HUES6 (cell line): ENCODE data around the gene CNTN4.

ENCODE experiments used
- H3K27ac ChIP-seq: 2 replicates; pipeline ENCODE4 v1.7.0; 2013; ENCODE audit warnings: low read depth, mild to moderate bottlenecking, low read length, inconsistent platforms
- H3K27me3 ChIP-seq: 2 replicates; pipeline ENCODE4 v1.6.1; 2013; ENCODE audit warnings: low read length; ENCODE audit not compliant: control insufficient read depth, insufficient read depth
- H3K36me3 ChIP-seq: 2 replicates; pipeline ENCODE4 v1.6.1; 2013; ENCODE audit warnings: low read length; ENCODE audit not compliant: control insufficient read depth, insufficient read depth
- H3K4me1 ChIP-seq: 2 replicates; pipeline ENCODE4 v1.6.1; 2013; ENCODE audit warnings: low read length; ENCODE audit not compliant: control insufficient read depth, insufficient read depth
- H3K4me3 ChIP-seq: 2 replicates; pipeline ENCODE4 v1.5.1; 2013; ENCODE audit warnings: low read depth, low read length
- H3K9ac ChIP-seq: one replicate; pipeline ENCODE4 v1.6.1; 2013; ENCODE audit warnings: mild to moderate bottlenecking, low read length
- H3K9me3 ChIP-seq: 2 replicates; pipeline ENCODE4 v1.6.1; 2013; ENCODE audit warnings: low read depth, low read length; ENCODE audit not compliant: control insufficient read depth, insufficient read depth

CNTN4 gene

GRCh38 chr3:2266606-2267005 lies 167.9 kb downstream of the CNTN4 start:
- H3K4me3 ChIP-seq = no peak overlapping the region
- no peaks in the 10 kb centered on the region for H3K9me3 ChIP-seq
- no peaks in the 10 kb centered on the region for H3K27me3 ChIP-seq
- no peaks in the 10 kb centered on the region for H3K36me3 ChIP-seq
- no peak overlapping the region for H3K27ac ChIP-seq
- no peaks in the 10 kb centered on the region for H3K4me1 ChIP-seq
- H3K9ac ChIP-seq = no peak overlapping the region

GRCh38 chr3:2268779-2269178 lies 170.1 kb downstream of the CNTN4 start:
- no peaks in the 10 kb centered on the region for H3K27me3 ChIP-seq
- no peak overlapping the region for H3K4me3 ChIP-seq
- H3K4me1 ChIP-seq = no peaks in the 10 kb centered on the region
- H3K9ac ChIP-seq = no peak overlapping the region
- H3K27ac ChIP-seq = no peak overlapping the region
- no peaks in the 10 kb centered on the region for H3K36me3 ChIP-seq
- H3K9me3 ChIP-seq = no peaks in the 10 kb centered on the region

GRCh38 chr3:2274526-2274925 lies 175.9 kb downstream of the CNTN4 start:
- Histone ChIP-seq H3K4me1 (peaks cover 5% of the 10 kb centered on the region; the same call in 1 of the 2 replicates), H3K27ac (no peak overlapping the region), H3K4me3 (no peak overlapping the region), H3K36me3 (no peaks in the 10 kb centered on the region), H3K27me3 (no peaks in the 10 kb centered on the region), H3K9ac (no peak overlapping the region), H3K9me3 (no peaks in the 10 kb centered on the region)

GRCh38 chr3:2283818-2284217 lies 185.2 kb downstream of the CNTN4 start:
- Histone ChIP-seq H3K36me3 (no peaks in the 10 kb centered on the region), H3K4me1 (no peaks in the 10 kb centered on the region), H3K9me3 (no peaks in the 10 kb centered on the region), H3K27ac (no peak overlapping the region), H3K27me3 (no peaks in the 10 kb centered on the region), H3K4me3 (no peak overlapping the region), H3K9ac (no peak overlapping the region)

GRCh38 chr3:2300938-2301337 lies 202.3 kb downstream of the CNTN4 start:
- no peak overlapping the region for H3K27ac ChIP-seq
- H3K36me3 ChIP-seq = no peaks in the 10 kb centered on the region
- peaks cover 10% of the 10 kb centered on the region for H3K4me1 ChIP-seq
- H3K27me3 ChIP-seq = no peaks in the 10 kb centered on the region
- H3K9me3 ChIP-seq = no peaks in the 10 kb centered on the region
- H3K4me3 ChIP-seq = no peak overlapping the region
- H3K9ac ChIP-seq = no peak overlapping the region

- Histone ChIP-seq H3K9ac (no peak overlapping the region), H3K4me3 (no peak overlapping the region), H3K27ac (no peak overlapping the region), H3K36me3 (no peaks in the 10 kb centered on the region), H3K27me3 (no peaks in the 10 kb centered on the region), H3K4me1 (peaks cover 10% of the 10 kb centered on the region), H3K9me3 (no peaks in the 10 kb centered on the region)
Observed at GRCh38 chr3:2301361-2301760, 202.7 kb downstream of the CNTN4 start.

- Histone ChIP-seq H3K27me3 (no peaks in the 10 kb centered on the region), H3K4me3 (no peak overlapping the region), H3K9ac (no peak overlapping the region), H3K4me1 (peaks cover 10% of the 10 kb centered on the region), H3K36me3 (no peaks in the 10 kb centered on the region), H3K9me3 (no peaks in the 10 kb centered on the region), H3K27ac (no peak overlapping the region)
Observed at GRCh38 chr3:2303566-2303965, 204.9 kb downstream of the CNTN4 start.

- no peaks in the 10 kb centered on the region for H3K4me1 ChIP-seq
- H3K27ac ChIP-seq = no peak overlapping the region
- H3K4me3 ChIP-seq = no peak overlapping the region
- H3K9me3 ChIP-seq = no peaks in the 10 kb centered on the region
- no peaks in the 10 kb centered on the region for H3K36me3 ChIP-seq
- no peak overlapping the region for H3K9ac ChIP-seq
- H3K27me3 ChIP-seq = no peaks in the 10 kb centered on the region
Observed at GRCh38 chr3:2311022-2311421, 212.4 kb downstream of the CNTN4 start.

GRCh38 chr3:2317521-2317920 lies 218.9 kb downstream of the CNTN4 start:
- Histone ChIP-seq H3K4me1 (no peaks in the 10 kb centered on the region), H3K9ac (no peak overlapping the region), H3K36me3 (no peaks in the 10 kb centered on the region), H3K4me3 (no peak overlapping the region), H3K9me3 (no peaks in the 10 kb centered on the region), H3K27ac (no peak overlapping the region), H3K27me3 (no peaks in the 10 kb centered on the region)

GRCh38 chr3:2334921-2335320 lies 236.3 kb downstream of the CNTN4 start:
- H3K27me3 ChIP-seq = no peaks in the 10 kb centered on the region
- H3K9ac ChIP-seq = no peak overlapping the region
- H3K36me3 ChIP-seq = no peaks in the 10 kb centered on the region
- H3K4me1 ChIP-seq = no peaks in the 10 kb centered on the region
- no peaks in the 10 kb centered on the region for H3K9me3 ChIP-seq
- H3K4me3 ChIP-seq = no peak overlapping the region
- no peak overlapping the region for H3K27ac ChIP-seq

- no peak overlapping the region for H3K9ac ChIP-seq
- H3K27ac ChIP-seq = no peak overlapping the region
- no peaks in the 10 kb centered on the region for H3K27me3 ChIP-seq
- no peaks in the 10 kb centered on the region for H3K36me3 ChIP-seq
- H3K9me3 ChIP-seq = no peaks in the 10 kb centered on the region
- H3K4me3 ChIP-seq = no peak overlapping the region
- no peaks in the 10 kb centered on the region for H3K4me1 ChIP-seq
Observed at GRCh38 chr3:2343031-2343682, 244.5 kb downstream of the CNTN4 start.
